Renal cortical epithelial cell (primary cell): ENCODE data around the gene SFMBT2. TPM values are rescaled to one million over a fixed set of nuclear protein-coding genes. Genes with fewer than 3 reads are reported as not detected.

Experiments
- DNase-seq: peaks from one replicate; pipeline ENCODE4 v3.0.0-alpha.2; 2011; ENCODE audit warnings: low read depth
- total RNA-seq: library from RNA; depleted of rRNA; stranded (reverse); fragments of >200 nt; gene quantifications from 2 replicates; pipeline ENCODE4 v1.2.3, GENCODE V29; 2014

Gene SFMBT2
- total RNA-seq, 1 donor from 2014 or later = 0.45 TPM

DNA sequence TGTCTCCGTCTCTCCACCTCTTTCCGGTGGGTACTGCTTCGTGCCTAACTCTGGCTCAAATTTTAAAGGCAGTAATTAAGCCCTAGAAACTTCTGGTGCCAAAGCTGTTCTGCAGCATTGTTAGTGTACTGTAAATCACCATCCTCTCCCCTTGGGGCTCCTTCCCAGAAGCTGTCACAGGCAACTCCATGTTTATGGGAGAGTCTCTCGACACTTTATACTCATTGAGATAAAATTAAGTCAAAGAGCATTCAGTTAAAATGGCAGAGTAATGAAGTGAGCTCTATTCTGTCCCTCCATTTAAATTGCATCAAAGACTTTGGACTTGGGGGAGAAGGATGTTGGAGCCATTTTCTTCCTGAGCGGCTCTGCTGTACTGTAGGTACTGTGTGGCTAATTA, 274.8 kb downstream of the SFMBT2 start:
- DNase-seq = no peak

DNA sequence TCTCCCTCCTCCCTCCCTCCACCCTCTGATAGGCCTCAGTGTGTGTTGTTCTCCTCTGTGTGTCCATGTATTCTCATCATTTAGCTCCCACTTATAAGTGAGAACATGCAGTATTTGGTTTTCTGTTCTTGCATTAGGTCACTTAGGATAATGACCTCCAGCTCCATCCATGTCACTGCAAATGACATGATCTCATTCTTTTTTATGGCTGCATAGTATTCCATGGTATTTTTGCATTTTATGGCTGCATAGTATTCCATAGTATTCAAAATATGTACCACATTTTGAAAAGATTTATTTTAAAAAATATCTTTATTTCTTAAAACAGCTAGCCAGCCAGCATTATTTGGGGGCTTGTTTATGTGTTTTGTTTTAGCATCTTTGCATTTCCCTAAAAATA, 275.6 kb downstream of the SFMBT2 start:
- no peak for DNase-seq

DNA sequence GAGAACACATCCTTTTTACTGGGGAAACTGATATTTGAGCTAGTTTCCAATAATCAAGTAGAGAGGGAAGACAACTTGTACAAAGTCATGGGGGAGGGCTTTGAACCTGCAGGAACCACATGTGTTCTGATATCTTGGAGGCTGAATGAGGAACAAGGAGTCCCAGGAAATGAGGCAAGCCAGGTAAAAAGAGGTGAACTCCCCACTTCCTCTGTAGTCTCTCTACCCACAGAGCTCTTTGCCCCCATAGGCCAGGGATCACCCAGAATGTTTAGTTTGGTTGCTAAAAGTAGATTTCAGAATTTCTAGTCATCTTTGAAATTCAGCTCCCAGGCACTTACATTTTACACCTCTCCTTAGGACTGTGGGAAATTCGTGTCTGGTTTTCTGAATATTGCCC, 276.4 kb downstream of the SFMBT2 start:
- DNase-seq = no peak

DNA sequence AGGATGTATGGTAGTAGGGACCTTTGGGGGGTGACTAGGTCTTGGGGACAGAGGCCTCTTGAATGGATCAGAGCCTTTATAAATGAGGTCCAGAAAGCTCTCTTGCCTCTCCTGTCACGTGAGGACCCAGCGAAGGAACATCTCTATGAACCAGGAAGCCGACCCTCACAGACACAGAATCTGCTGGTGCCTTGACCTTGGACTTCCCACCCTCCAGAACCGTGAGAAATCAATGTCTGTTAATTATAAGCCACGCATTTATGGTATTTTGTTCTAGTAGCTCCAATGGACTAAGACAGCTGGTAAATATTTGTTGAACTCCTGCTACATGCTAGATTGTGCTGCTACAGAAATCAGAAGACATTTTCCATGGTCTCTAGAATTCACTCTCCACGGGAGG, 276.9 kb downstream of the SFMBT2 start:
- DNase-seq = no peak

DNA sequence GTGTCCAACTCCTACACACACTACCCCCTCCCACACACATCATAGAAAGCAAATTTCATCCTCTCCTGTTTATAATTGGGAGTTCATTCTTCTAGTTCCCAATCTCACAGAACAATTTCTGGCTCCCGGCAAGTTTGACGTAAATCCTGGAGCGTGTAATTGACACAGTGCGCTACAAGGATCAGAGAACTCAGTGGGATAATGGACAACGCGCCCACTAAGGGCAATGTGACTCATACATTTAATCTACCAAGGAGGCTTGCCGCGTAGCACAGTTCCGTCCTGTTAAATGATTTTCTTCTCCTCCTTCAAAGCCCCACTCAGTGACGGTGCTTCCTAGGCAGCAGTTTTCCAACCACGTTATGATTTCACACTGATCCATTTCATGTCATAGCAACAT, 277.6 kb downstream of the SFMBT2 start:
- DNase-seq = no peak

DNA sequence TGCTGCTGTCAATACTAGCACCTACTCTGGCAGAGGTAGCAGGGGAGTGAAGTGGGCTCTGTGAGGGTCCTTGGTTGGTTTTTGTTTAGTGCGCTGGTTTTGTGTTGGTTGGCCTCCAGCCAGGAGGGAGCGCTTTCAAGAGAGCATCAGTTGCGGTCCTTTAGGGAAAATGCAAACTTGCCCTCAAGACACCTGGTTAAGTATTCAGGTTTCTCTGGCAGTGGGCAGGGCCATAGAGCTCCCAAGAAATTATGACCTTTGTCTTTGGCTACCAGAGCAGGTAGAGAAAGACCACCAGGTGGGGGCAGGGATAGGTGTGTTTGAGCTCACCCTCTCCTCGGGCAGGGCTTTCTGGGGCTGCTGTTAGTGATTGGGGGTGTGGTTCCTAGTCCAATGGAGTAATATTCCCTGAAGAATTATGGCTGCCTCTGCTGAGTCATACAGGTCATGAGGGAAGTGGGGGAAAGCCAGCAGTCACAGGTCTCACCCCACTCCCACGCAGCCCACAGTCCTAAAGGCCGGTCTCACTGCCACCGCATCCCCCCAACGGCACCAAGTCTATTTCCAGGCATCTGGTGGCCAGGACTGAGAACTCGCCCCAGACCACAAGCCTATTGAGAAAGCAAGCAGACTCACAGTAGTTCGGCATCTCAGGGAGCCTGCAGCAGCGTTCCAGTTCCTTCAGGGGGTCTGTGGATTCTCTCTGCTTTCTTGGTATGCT, 280.5 kb downstream of the SFMBT2 start:
- no peak for DNase-seq

DNA sequence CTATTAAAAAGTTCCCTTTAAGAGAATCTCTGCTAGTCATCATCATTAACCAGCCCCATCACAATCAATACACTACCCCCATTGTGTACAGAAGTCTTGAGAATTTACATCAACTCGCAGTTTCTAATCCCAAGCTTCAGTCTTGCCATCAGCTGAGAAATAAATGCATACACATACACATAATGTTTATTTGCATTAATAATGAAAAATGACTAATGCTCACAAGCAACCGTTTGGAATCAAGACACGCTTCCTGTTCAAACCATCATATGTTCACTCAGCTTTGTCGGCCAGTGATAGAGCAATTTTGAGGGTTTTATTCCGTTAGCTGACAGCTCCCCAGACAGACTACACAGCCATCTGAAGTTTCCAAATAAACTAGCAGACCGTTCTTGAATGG, 287.1 kb downstream of the SFMBT2 start:
- DNase-seq = no peak

DNA sequence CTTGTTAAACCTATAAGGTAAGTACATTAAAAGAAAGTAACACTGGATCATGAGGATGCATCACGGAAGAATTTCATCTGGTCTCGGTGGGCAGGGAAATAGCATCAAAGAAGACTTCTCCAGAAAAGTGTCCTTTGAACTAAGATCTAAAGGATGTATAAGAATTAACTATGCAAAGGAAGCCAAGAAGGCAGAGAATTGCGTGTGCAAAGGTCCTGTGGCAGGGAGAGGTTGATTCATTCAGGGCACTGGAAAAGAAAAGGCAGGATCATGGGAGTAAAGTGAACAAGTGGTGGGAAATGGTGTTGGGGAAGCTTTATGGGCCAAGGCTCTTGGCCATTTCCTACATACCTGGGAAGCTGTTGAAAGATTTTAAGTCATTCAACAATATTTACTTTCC, 288.3 kb downstream of the SFMBT2 start:
- DNase-seq = no peak

DNA sequence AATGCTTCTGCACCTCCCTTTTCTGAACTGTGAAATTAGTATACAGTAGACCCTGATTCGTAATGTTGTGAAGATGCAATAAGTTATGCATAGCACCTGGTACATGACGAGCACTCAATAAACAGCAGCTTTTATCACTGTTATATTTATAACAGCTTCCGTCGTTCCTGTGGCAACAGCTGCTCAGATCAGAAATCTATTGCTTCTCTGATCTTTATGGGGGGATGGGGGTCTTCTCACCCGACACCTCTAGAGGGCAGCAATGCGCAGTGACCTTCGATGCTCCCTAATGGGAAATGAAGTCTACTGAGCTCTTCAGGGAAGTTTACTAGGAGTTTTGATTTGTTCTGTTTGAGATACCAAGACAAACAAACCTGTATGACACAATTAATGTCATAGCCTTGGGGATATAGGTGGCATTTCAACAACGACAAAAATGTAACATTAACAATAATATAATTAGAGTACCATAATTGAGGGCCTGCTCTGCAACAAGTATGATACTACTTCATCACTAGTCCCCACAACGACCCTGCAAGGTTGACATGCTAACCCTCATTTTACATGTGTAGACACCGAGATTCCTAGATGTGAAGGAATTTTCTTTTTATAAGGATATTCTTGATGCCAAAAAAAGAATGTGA, 289.6 kb downstream of the SFMBT2 start:
- DNase-seq = no peak

DNA sequence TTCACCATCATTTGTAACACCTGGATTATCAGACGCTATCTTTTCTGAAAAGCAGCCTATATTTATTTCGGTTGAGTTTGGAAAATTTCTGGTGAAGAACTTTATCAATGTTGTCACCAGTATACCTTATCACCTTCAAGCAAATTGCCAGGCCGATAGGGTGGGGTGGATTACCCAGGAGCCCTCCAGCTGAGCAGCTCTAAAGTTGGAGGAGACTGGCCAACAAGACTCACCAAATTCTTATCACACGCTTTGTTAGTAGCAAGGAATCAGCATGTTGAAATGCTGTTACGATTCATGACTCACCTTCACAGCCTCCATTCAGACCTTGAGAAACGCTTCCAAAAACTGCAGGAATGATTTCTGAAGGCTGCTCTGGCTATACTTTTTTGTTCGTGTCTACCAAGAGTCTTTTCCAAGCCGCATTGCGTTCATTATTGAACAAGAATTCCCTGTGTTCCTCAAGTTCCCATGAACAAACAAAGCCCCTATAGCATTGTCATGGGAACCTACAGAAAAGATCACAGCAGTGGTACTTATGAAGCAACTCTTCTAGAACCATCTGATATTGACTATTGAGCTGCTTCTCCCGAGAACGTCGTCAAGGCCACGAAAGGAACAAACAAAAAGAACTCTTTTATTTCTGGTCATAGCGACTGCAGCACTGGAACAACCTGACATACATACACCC, 291.4 kb downstream of the SFMBT2 start:
- no peak for DNase-seq

DNA sequence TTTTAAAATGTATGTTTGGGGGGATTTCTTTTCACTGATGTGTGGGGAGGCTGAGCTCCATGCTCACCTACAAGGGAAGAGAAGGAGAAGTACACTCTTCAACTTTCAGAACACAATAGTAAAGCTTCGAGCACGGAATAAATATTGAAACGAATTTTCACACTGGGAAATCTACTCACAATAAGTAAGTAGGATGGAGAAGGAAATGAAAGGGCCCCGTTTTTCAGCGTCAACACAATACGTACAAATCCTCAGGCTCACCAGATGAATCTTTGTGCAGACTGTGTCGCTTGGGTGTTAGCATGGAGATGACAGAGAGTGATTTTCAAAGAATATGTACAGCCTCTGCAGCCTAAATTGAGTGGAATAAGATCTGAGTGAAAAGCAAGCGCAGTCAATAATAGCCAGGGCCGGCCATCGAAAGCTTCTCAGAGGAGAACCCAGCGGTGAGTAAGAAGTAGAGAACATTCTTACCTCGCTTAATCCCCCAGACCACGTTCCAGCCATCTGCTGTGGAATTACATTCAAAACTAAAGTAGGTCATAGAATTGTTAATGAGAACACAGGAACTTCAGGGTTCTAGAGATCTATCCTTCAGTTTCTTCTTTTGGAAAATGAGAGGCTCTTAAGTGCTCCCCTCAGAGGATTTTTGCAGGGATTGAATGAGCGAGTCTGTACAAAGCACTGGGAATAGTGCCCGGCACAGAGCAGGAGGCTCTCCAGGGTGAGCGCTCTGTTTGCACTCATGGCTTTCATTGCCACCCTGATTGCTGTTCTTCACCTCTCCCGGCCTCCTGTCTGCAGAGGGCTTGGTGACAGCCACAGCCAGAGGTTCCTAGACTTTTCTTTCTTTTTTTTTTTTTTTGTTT, 292.8 kb downstream of the SFMBT2 start:
- no peak for DNase-seq

DNA sequence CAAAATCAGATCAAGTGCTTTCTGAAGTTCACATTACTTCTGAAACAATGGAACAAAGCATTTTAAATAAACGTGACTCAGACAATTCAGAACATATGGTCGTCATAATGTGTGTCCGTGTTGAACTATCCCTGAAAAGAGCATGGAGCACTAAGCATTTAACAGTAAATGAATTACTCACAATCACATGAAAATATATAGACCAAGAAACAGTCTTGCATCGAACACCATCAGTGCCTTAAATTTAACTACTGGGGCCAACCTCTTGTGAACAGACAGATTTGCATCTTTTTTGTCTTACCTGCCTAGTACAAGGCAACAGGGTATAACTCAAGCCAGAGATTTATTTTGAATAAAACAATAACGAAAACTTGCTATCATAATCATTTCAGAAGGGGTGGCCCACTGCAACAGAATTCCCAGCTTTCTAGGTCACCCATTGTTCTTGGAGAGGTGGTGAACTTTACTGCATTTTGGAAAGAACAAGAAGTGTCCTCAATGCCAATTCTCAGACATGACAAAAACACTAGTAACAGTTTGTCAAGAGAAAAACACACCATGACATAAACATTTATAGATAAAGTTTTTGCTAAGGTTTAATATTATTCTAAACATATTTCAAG, 293.5 kb downstream of the SFMBT2 start:
- DNase-seq = no peak

DNA sequence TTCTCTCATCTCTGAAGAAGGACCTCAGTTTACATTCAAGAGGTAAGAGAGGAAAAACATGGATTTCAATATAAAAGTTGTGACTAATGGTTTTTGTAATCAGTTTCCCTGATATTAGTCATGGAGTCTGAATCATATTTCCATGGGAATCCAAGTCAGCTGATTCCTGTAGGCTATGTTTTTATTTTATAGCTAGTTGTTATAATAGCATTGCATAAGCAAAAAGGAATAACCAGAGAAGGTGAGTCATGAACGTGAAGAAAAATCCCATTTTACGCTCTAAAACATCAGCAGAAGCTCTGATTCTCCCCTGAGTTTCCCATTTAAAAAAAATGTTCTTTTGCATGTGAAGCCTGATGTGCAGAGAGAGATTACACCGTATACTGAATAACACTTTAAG, 299.3 kb downstream of the SFMBT2 start:
- peak; percentile 22 for DNase-seq

DNA sequence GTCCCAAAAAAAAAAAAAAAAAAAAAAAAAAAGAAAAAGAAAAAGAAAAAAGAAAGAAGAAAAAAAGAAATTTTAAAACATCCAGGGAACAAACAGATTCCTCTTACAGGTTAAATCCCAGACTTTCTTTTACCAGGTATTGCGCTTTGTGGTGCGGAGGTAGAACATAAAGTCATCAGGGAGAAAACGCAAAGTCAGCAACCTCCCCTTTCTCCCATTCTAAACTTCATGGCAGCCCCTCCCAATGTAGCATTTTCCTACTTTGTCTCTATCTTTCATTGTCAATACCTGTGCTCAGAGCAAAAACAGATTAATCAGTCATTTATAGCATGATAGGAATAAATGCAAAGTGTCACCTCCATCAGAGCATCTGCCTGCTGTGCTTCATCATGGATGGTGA, 299.7 kb downstream of the SFMBT2 start:
- DNase-seq = no peak
